PC-9 (cell line): ENCODE data around the gene CAB39L. TPM values are rescaled to one million over a fixed set of nuclear protein-coding genes. Genes with fewer than 3 reads are reported as not detected.
"Not testable (repeated sequence)": the region's sequence is repeated elsewhere in the genome, so short reads cannot be mapped to it uniquely, and the experiment has no call there.

ENCODE experiments used
- BruUV-seq: library from RNA; stranded (reverse); fragments of 400-500 nt; replicated peaks from 2 replicates; lab custom pipeline; 2021; lab: Mats Ljungman, UMichigan
- CTCF ChIA-PET: fragments of 300-600 bp; sonication (Branson Sonifier 250); formaldehyde crosslinking; loops from one replicate; lab custom pipeline; 2022; ENCODE audit warnings: antibody characterized with exemption; lab: Charles Lee
- POLR2A ChIA-PET: fragments of 300-600 bp; sonication (Branson Sonifier 250); formaldehyde crosslinking; loops from one replicate; lab custom pipeline; 2022; ENCODE audit warnings: antibody characterized with exemption; ENCODE audit not compliant: unreplicated experiment; lab: Charles Lee
- DNase-seq, 2 experiments: peaks; one replicate each; pipeline versions ENCODE4 v3.0.0 to v3.0.0-alpha.2; 2015 to 2022; ENCODE audit warnings: mixed read lengths in 1 of 2
- H2AFZ ChIP-seq: fragments of 200-600 bp; sonication (generic); 2 replicates; pipeline ENCODE4 v1.8.1; 2017; ENCODE audit warnings: antibody characterized with exemption
- H3F3A ChIP-seq: fragments of 200-600 bp; sonication (generic); 2 replicates; pipeline ENCODE4 v1.8.1; 2017; ENCODE audit warnings: antibody characterized with exemption, mild to moderate bottlenecking, low read depth; ENCODE audit not compliant: insufficient read depth
- H3K27ac ChIP-seq: fragments of 200-600 bp; sonication (generic); 2 replicates; pipeline ENCODE4 v1.6.1; 2016; ENCODE audit warnings: mixed run types
- H3K27me3 ChIP-seq: fragments of 200-600 bp; sonication (generic); 2 replicates; pipeline ENCODE4 v1.6.1; 2016; ENCODE audit warnings: low read depth, mixed run types; ENCODE audit not compliant: insufficient read depth
- H3K36me3 ChIP-seq: fragments of 200-600 bp; sonication (generic); 2 replicates; pipeline ENCODE4 v1.6.1; 2016; ENCODE audit warnings: low read depth, mixed run types
- H3K4me1 ChIP-seq: fragments of 200-600 bp; sonication (generic); replicated peaks from 2 replicates; pipeline ENCODE4 v1.6.1; 2016; ENCODE audit warnings: mixed run types; ENCODE audit not compliant: insufficient read depth
- H3K4me2 ChIP-seq: fragments of 200-600 bp; sonication (generic); 2 replicates; pipeline ENCODE4 v1.6.1; 2017; ENCODE audit warnings: mixed run types
- H3K4me3 ChIP-seq: fragments of 200-600 bp; sonication (generic); 2 replicates; pipeline ENCODE4 v1.6.1; 2016; ENCODE audit warnings: mixed run types
- H3K79me2 ChIP-seq: fragments of 200-600 bp; sonication (generic); 2 replicates; pipeline ENCODE4 v1.6.1; 2017; ENCODE audit warnings: low read depth, mixed run types
- H3K9me2 ChIP-seq: fragments of 200-600 bp; sonication (generic); 2 replicates; pipeline ENCODE4 v1.8.1; 2017; ENCODE audit warnings: mild to moderate bottlenecking; ENCODE audit not compliant: insufficient read depth
- H3K9me3 ChIP-seq: fragments of 200-600 bp; sonication (generic); 2 replicates; pipeline ENCODE4 v1.8.1; 2016; ENCODE audit warnings: low read depth; ENCODE audit not compliant: insufficient read depth
- H4K20me1 ChIP-seq: fragments of 200-600 bp; sonication (generic); 2 replicates; pipeline ENCODE4 v1.8.1; 2017; ENCODE audit not compliant: insufficient read depth
- CTCF ChIP-seq: fragments of 200-600 bp; sonication (generic); conservative IDR thresholded peaks from 2 replicates; pipeline ENCODE4 v1.6.1; 2017; ENCODE audit warnings: mixed run types, antibody characterized with exemption, mild to moderate bottlenecking, moderate library complexity
- EZH2 ChIP-seq: fragments of 200-600 bp; sonication (generic); IDR thresholded peaks from 2 replicates; pipeline ENCODE4 v1.8.0; 2017; ENCODE audit warnings: antibody characterized with exemption, low read depth
- intact Hi-C: fragments of 100-400 bp; cut with micrococcal nuclease; formaldehyde crosslinking; loops from one replicate; pipeline ENCODE4 v1.10.0; 2022; ENCODE audit not compliant: unreplicated experiment
- total RNA-seq: library from RNA; stranded (reverse); gene quantifications from 2 replicates; pipeline ENCODE4 v1.2.3, GENCODE V29; 2021

Gene CAB39L
- total RNA-seq, 1 experiment from 2014 or later, result 10.7 TPM

DNA sequence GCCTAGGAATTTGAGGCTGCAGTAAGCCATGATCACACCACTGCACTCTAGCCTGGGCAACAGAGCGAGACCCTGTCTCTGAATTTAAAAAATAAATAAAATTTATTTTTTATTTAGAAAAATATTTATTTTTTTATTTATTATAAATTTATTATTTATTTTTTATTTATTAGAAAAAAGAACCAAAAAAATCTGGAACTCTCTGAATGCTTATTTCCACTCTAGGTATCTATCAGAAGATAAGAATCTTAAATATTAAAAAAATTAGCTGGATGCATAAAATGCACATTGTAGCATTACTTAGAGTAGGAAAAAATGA is 113.4 kb downstream of the CAB39L start:
- Histone ChIP-seq H3K36me3 (no peaks in the 10 kb centered on the region), H3F3A (no peaks in the 10 kb centered on the region), H3K4me3 (no peak overlapping the region), H3K27me3 (no peaks in the 10 kb centered on the region), H3K4me1 (no peaks in the 10 kb centered on the region), H3K4me2 (no peak overlapping the region), H3K9me2 (no peaks in the 10 kb centered on the region), H2AFZ (no peak overlapping the region), H3K79me2 (no peaks in the 10 kb centered on the region), H4K20me1 (no peaks in the 10 kb centered on the region), H3K9me3 (no peaks in the 10 kb centered on the region), H3K27ac (no peak overlapping the region)
- TF ChIP-seq CTCF (no peak), EZH2 (no peak)
- ChIA-PET POLR2A (no interaction called here), CTCF (no interaction called here)
- intact Hi-C loops, result no loop called here
- BruUV-seq, result no TSS peak
- no peak for DNase-seq

GRCh38 chr13:49329831-49330545 is 113.9 kb downstream of the CAB39L start:
- no peaks in the 10 kb centered on the region for H3F3A ChIP-seq
- DNase-seq, result no peak
- H3K9me2 ChIP-seq, result no peaks in the 10 kb centered on the region
- ChIA-PET POLR2A (no interaction called here), CTCF (no interaction called here)
- no peak for TF ChIP-seq CTCF
- no peak for TF ChIP-seq EZH2
- no TSS peak for BruUV-seq
- H2AFZ ChIP-seq, result no peak overlapping the region
- no peaks in the 10 kb centered on the region for H4K20me1 ChIP-seq
- no peaks in the 10 kb centered on the region for H3K27me3 ChIP-seq
- intact Hi-C loops, result no loop called here
- H3K9me3 ChIP-seq, result no peaks in the 10 kb centered on the region
- no peaks in the 10 kb centered on the region for H3K79me2 ChIP-seq
- H3K4me2 ChIP-seq, result no peak overlapping the region
- H3K4me1 ChIP-seq, result no peaks in the 10 kb centered on the region
- no peak overlapping the region for H3K27ac ChIP-seq
- H3K36me3 ChIP-seq, result no peaks in the 10 kb centered on the region
- H3K4me3 ChIP-seq, result no peak overlapping the region

DNA sequence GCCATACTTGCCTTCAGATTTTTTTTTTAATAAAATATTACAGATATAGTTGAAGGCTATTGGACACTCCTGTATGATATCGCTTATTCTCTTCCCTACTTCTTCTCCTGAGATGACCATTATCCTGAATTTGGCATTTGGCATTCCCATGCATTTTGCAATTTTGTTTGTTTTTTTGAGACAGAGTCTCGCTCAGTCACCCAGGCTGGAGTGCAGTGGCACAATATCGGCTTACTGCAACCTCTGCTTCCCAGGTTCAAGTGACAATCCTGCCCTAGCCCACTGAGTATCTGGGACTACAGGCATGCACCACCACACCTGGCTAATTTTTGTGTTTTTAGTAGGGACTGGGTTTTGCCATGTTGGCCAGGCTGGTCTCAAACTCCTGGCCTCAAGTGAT is 116.7 kb downstream of the CAB39L start:
- H3F3A ChIP-seq, H3K27ac ChIP-seq, H3K79me2 ChIP-seq, BruUV-seq, H3K27me3 ChIP-seq, H3K4me1 ChIP-seq, CTCF ChIA-PET, intact Hi-C loops, H3K4me3 ChIP-seq, H3K4me2 ChIP-seq, H3K36me3 ChIP-seq, H3K9me3 ChIP-seq, DNase-seq, H2AFZ ChIP-seq, H4K20me1 ChIP-seq, H3K9me2 ChIP-seq, POLR2A ChIA-PET: not testable (repeated sequence)
